IMR-90 (cell line): ENCODE results near the gene GALNT4.

Experiments
- CTCF ChIP-seq: conservative IDR thresholded peaks from 2 replicates; pipeline ENCODE4 v1.5.1; 2012; ENCODE audit warnings: mild to moderate bottlenecking, low read depth, low read length, improper control_type of control experiment
- FOS ChIP-seq: fragments of 150-350 bp; IDR thresholded peaks from 2 replicates; pipeline ENCODE4 v1.6.1; 2016; ENCODE audit warnings: low read depth, low read length
- MAFK ChIP-seq: IDR thresholded peaks from 2 replicates; pipeline ENCODE4 v1.6.1; 2012; ENCODE audit warnings: low read depth, low read length, improper control_type of control experiment
- POLR2A ChIP-seq: IDR thresholded peaks from 2 replicates; pipeline ENCODE4 v1.6.1; 2012; ENCODE audit warnings: mild to moderate bottlenecking, low read depth, low read length
- RAD21 ChIP-seq: IDR thresholded peaks from 2 replicates; pipeline ENCODE4 v1.6.1; 2012; ENCODE audit warnings: low read length, improper control_type of control experiment
- RFX5 ChIP-seq: IDR thresholded peaks from 2 replicates; pipeline ENCODE4 v1.8.0; 2012; ENCODE audit warnings: low read depth, mild to moderate bottlenecking, low read length, moderate library complexity

- TF ChIP-seq RAD21 (no peak), CTCF (no peak), FOS (no peak), POLR2A (no peak), MAFK (no peak), RFX5 (no peak)
Measured at GRCh38 chr12:89476232-89476631, 48.4 kb downstream of the GALNT4 start.
